ENCODE results near the gene RBM44.
"Not testable (repeated sequence)": the region's sequence is repeated elsewhere in the genome, so short reads cannot be mapped to it uniquely, and the experiment has no call there.

The RBM44 gene, protein sequence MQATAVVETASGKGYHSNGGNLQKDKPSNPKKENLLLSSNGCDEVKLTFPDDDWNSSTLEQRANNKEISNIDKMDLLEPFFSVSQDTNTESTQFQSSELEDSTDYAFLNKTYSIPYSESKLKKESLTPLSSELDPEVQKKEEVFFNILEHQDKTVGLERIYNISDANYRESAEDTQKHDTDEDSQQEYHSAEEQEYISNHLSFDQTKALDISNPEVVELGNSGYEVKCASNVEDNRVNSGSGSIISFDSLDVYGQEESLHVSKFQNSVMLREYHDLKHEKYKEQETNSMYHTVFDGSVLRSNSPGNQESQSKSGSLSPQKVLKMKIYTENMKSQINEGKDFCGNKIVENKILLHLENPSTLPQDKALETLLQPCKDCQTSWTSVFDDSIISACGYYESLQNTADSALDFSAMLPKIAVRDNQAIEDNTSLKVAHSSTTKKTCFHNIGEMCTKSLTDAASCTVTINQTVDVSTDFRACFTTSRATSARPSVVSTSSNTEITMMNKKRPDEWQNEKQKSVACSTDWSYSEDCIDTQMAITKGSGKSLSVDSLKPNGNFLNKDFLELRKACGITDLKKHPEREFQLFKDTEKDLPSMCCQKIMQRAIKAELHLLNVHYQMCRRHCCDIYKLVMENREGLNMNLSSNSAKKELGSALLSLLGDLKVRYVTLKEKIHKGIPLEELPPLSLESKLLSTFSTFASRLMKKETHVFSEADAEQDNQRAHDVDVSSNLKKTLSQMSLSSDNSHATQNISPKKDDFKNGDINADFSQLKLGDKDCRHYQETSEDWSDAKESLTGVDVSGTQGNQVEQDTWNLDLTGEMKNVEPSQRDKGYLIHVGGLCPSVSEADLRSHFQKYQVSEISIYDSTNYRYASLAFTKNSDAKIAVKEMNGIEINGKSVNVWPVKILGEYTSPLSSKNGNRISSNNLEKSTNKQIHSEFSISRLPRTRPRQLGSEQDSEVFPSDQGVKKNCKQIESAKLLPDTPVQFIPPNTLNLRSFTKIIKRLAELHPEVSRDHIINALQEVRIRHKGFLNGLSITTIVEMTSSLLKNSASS

DNA sequence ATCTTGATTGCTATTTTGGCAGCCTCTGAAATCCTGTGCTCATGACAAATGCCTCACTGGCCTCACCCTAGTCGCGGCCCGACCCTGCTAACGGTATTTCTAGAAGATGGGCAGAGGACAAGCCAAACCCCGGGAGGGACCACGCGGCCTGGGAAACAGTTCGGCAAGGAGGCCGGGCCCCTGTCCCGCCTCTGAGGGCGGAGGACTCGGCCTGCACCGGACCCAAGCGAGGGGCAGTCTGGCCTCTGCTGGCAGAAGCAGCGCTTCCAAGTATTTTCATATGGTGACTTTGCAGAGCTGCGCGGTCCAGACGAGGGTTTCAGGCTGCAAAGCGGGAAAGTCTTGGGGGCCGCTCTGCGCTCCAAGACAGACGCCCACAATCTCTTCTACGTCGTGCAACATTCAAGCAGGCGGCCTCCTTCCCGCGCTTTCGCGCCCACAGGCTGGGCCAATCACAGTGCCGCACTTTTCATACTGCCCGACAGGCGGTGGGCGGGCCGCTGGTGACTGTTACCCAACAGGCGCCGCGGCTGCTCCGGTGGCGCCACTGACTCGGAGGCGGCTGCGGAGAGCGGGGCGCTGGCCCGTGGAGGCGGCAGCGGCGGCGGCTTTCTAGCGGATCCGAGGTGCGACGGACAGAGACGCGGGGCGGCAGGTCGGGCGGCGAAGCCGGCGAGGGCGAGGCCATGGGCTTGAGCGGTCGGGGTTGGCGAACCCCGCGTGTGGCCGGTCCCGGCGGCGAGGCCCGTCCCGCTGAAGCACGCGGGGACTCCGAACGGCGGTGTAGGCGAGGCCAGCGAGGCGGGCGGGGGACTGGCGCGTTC, at the start of gene RBM44:
Gene RBM44, plus strand, starts transcription at position 544 of the 824 bp plus-strand sequence. CDS start 14,831 bp downstream, outside the sequence.
- DNase-seq: no peak

DNA sequence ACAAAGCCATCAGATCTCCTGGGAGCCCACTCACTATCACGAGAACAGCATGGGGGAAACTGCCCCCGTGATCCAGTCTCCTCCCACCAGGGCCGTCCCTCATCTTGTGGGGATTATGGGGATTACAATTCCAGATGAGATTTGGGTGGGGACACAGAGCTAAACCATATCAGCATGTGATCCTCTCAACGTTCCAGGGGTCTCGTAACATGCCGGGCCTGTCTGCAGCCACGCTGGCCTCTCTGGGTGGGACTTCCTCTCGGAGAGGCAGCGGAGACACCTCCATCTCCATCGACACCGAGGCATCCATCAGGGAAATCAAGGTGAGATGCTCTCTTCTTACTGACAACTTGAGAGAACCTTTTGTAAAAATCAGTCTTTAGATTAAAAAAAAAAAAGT, 49.6 kb upstream of the RBM44 start:
- DNase-seq: no peak

DNA sequence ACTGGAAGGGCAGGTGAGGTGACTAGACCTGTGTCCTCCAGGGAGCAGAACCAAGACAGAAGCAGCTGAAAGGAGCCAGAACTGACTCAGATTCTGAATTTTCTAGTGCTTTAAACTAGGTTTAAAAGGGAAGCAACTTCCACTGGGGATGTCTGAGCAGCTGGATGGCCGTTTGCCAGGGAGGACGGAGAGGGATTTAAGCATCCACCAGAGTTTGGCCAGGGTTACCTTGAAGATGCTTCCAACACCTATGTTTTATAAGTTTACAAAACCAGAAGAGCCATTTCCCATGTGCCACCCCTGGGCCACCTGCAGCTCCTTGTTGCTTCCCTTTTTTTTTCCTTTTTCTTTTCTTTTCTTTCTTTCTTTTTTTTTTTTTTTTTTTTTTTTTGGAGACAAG, 48.6 kb upstream of the RBM44 start:
- DNase-seq: no peak

DNA sequence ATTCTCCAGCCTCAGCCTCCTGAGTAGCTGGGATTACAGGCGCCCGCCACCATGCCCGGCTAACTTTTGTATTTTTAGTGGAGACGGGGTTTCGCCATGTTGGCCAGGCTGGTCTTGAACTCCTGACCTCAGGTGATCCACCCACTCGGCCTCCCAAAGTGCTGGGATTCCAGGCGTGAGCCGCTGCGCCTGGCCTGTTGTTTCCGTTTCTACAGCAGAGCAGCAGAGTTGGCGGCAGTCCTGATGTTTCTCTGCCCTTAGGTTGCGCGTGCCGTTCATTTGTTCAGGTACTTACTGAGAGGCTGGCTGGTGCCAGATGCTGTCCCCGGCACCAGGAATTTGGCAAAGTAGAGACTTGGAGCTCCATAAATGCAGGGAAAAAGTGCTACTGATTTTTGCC, 48.1 kb upstream of the RBM44 start:
- not testable (repeated sequence) for DNase-seq

DNA sequence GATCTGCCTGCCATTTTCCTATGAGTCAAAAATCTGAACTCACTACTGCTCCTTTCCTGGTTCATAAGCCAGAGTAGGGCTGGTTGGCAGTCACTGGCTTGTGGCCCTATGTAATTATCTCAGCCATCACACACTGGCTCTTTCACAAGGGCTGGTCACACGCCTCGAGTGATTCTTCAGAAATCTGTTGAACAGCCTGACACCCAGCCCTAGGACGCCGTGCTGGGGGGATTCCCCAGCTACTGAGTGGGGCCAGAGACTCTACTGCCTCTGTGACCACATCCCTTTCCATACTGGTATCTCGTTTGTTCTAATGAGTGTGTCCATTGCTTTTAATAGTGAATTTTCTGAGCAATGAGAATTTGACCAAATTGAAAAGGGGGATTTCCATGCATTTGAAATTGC, 45.8 kb upstream of the RBM44 start:
- peak; percentile 25 to 37 for DNase-seq

DNA sequence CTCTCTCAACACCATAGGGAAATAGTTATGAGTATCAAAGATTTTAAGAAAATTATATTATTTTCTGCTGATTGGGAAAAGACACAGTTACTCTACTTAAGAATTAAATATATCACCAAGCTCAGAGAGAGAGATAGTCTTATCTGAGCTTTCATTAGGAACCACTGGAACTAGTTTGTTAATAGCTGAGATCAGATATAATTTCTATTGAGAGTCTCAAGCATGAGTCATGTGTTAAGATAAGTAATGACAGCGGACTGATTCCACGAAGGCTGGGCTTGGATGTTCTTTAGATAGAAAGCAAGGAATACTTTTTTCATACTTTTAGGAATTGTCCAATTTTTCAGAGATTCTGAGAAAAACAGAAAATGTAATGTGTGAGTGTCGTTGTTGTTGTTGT, 44.4 kb upstream of the RBM44 start:
- DNase-seq: no peak

DNA sequence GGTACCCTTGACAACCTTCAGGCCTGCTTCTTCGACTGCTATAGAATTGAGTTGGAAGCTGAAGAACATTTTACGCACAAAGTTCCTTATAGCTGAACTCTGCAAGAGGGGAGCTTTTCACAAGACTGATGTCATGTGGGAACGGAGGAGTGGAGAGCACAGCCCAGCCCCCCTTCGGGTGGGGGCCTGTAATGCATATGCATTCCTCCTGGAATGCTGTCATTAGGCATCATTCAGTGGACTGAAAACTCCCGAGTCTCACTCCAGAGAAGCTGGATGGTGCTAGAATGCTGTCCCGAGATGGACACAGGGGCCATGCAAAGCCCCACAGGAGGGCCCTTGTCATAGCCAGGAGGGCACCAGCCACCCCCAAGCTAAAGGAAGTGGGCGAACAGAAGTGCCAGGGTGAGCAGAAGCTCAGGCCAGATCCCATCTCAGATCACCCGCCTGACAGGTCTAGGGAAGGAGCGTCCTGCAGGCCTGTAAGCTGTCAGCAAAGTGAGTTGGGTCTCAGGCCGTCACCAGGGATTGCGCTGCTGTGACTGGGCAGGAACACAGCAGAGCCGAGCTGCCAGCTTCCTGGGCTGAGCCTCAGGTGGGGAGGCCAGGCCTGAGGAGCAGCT, 43.8 kb upstream of the RBM44 start:
- no peak for DNase-seq

DNA sequence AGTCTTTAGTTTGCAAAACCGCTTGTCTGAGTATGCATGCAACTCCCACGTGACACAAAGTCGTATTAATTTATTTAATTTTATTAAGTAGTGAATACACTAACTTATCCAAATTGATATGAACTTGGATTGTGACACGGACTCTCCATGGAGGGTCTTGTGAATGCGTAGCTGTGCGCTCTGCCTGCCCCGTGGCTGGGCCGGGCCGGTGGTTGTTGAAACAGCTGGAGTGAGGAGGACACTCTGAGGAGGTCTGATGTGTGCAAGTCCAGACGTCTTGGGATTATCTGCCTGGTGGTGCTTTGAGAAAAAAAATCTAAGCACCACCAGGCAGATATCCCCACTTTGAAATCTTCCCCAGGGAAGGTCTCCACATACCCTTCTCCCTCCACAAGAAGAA, 41.0 kb upstream of the RBM44 start:
- DNase-seq: no peak

DNA sequence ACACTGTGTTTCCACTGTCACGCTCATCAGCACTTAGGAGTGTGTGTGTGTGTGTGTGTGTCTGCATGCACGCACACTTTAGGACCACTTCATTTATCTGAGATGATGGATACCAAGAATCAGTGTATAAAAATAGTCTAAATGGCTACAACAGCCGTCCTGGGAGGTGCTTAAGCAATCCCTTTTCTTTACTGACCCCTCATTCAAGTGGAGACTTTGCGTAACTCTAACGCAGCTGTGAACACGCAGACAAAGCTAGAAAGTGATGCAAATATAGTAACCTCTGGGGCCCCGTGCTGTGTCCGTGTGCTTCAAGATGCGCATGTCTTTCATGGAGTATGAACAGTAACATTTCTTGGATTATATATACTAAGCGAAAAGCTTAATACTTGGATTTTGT, 40.4 kb upstream of the RBM44 start:
- no peak for DNase-seq

DNA sequence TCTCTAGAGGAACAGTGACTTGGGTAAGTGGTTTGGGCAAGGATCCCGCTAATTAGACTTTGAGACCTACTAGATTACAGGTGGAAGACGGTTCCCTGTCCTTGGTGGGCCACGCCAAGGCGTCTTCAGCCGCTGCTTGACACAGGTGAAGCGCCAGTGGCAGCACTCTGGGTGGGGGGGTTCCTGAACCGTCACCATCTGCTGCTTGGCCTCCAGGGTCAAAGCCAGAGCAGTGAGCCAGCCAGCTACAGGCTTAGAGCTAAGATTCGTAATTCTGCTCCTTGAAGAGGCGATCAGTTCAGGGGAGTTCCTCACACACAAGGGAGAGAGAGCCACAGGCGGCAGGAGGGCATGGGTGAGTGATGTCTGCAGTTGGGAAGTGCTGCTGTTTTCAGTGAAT, 39.4 kb upstream of the RBM44 start:
- no peak for DNase-seq

DNA sequence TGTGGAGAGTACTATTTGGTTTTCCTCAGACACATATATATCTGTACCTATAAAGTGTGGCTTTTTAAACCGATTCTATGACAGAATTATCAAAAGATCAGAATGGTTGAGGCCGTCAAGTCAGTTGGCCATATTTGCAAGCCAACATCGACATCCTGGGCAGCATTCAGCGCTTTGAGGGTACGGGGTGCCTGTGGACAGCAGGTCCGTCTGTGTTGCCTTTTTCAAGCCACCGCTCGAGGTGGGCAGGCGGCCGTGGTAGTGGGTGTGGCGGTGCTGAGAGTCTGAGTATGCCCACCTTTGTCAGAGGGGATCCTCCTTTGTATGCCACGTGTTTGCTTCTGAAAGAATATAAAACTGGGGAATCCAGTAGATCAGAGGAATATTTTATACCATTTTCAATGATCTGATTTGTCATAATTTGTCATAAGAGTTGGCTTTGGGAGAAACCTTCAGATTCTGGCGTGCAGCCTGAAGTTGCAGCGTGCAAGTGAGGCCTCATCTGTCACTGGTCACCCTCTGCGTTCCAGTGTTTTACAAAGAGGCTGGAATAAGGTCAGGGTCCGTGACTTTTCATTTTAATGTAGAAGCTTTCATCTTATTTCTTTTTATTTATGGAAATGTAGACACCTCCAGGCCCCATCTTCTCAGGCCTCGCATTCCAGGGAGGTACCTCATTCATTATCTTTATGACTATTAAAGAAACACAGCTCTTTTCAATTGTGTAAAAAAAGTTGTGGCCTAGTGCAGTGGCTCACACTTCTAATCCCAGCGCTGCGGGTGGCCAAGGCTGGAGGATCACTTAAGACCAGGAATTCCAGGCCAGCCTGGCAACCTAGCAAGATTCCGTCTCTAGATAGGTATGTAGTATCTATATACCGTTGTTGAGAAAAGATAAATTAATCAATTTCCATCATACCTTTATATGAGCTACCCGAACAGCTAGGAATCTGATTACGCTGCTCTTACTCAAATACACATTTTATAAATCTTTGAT, 37.8 kb upstream of the RBM44 start:
- DNase-seq: no peak

DNA sequence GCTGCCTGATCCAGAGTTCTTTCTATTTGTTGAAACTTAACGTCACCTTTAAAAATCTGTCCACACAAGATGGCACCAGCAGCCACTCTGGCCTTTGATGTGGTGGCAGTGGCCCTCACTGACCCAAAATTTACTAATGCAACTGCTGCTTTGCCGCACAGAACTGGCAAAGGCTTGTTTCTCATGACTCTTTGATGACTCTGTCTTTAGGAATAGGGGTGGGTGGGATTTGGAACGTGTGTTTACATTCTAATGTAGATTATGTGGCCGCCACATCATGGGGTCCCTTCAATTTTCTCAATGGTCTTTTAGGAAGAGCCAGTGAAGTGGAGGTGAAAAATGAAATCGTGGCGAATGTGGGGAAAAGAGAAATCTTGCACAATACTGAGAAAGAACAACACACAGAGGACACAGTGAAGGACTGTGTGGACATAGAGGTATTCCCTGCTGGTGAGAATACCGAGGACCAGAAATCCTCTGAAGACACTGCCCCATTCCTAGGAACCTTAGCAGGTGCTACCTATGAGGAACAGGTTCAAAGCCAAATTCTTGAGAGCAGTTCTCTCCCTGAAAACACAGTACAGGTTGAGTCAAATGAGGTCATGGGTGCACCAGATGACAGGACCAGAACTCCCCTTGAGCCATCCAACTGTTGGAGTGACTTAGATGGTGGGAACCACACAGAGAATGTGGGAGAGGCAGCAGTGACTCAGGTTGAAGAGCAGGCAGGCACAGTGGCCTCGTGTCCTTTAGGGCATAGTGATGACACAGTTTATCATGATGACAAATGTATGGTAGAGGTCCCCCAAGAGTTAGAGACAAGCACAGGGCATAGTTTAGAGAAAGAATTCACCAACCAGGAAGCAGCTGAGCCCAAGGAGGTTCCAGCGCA, 36.0 kb upstream of the RBM44 start:
- not testable (repeated sequence) for DNase-seq

DNA sequence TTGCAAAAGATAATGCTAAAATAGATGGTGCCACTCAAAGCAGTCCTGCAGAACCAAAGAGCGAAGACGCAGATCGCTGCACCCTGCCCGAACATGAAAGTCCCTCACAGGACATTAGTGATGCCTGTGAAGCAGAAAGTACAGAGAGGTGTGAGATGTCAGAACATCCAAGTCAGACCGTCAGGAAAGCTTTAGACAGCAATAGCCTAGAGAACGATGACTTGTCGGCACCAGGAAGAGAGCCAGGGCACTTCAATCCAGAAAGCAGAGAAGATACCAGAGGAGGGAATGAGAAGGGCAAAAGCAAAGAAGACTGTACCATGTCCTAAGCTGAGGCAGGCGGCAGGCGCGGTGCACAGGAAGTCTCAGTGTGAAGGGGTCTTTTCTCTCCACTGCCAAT, 34.8 kb upstream of the RBM44 start:
- DNase-seq: no peak

DNA sequence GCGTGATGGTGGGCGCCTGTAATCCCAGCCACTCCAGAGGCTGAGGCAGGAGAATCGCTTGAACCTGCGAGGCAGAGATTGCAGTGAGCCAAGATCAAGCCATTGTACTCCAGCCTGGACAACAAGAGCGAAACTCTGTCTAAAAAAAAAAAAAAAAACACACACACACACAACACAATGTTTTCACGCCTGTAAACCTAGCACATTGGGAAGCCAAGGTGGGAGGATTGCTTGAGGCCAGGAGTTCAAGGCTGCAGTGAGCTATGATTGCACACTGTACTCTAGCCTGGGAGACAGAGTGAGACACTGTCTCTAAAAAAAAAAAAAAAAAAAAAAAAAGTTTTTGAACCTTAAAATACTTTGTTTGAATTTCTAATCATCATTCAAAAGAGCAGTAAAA, 33.5 kb upstream of the RBM44 start:
- DNase-seq: not testable (repeated sequence)

DNA sequence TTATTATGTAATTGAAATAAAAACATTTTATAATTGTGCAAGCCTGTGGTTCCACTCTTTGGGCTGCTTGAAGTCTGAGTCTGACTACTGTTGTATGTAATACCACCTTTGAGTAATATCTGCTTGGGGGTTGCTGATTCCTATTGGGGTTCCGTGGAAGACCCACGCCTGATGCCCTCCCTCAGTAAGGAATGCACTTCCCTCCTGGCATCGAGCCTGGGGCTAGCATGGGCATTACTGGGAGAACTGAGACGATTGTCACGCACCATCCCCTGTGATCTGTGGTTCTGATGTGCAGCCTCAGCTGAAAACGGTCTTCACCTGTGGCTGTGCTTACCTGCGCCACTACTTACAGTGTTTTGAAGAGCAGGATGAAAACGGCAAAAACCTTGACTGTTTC, 32.7 kb upstream of the RBM44 start:
- DNase-seq: no peak

DNA sequence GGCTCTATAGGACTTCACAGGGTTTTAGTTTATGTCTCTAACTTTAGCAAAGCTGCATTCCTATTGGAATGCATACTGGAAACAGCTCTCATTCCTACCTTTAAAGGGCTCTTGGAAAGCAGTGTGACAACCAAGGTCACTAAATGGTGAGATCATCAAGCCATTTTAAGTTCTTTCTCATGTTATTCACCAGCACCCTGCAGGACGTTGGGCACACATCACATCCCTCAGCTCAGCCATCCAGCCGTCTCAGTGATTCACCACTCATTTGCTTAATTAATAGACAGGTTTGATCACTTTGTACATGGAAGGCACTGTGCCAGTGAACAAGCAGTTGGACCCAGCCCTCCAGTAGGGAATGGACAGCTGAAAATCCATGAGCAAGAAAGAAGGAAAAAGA, 32.2 kb upstream of the RBM44 start:
- DNase-seq: no peak

DNA sequence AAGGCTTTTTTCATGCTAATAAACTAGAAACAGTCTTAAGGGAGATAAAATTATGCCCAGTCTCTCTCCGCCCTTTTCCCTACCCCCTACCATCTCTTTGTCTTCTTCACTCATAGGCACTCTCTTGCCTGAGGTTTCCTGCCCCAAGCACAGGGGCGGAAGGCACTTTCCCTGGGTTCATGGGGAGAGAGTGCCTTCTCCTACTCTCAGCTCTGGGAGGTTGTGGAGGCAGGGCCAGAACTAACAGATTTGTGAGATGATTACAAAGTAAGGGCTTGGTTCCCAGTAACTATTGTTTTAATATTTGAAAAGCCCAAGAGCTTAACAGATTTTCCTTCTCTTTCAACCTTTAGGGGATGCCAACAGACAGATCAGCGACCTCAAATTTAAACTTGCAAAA, 26.1 kb upstream of the RBM44 start:
- no peak for DNase-seq

DNA sequence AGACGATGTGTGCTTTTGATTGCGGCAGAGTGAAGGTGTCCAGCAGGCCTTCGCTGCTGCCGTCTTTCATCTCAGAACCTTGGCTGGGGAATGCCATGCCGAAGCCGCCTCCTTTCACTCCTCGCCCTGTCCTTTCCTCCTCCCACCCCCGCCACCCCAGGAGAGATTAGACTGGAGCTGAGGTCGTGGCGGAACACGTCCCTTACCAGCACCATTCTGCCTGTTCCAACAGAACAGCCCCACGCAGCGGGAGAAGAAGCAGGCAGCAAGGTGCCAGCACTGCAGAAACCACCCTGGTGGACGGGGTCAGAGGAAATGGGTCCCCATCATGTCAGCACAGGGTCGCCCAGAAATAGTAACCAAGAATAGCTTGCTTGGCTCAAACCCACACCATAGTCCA, 24.8 kb upstream of the RBM44 start:
- DNase-seq: no peak

DNA sequence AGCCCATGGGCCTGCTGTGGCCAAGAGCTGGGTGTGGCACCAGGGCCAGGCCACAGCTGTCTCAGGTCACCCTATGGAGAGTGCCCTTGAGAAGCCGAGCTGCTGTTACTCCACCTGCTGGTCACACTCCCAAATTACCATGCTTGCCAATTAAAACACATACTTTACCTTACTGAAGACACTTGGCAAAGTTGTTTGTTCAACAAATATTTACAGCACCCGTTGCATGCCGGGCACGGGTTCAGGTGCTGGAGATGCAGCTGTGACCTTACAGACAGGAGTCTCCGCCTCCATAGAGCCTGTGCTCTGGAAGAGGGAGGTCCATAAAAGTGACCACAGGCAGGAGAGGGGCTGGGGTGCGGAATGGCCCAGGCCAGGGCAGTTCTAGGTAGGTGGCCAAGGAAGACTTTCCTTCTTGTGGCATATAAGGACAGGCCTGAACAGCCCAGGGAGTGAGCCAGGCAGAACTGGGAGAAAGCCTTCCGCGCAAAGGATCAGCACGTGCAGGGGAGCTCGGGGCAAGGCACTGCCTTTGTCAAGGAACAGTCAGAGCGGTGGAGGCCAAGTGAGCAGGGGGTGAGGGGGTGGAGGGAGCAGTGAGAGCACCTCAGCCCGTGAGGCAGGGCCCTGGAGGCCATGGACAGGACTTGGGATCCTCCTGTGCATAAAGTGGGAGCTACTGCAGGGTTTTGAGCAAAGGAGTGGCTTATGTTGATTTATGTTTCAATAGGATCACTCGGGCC, 23.6 kb upstream of the RBM44 start:
- DNase-seq: peak; percentile 38 to 46

Measured in CD4-positive, alpha-beta T cell treated with Interleukin-1 beta for 1 hour (primary cell).